ENCODE data around the gene OR12D1. TPM values are rescaled to one million over a fixed set of nuclear protein-coding genes. Genes with fewer than 3 reads are reported as not detected.
"Not testable (repeated sequence)": the region's sequence is repeated elsewhere in the genome, so short reads cannot be mapped to it uniquely, and the experiment has no call there.

The OR12D1 gene
- total RNA-seq: not detected
- long read RNA-seq: 0 reads

DNA sequence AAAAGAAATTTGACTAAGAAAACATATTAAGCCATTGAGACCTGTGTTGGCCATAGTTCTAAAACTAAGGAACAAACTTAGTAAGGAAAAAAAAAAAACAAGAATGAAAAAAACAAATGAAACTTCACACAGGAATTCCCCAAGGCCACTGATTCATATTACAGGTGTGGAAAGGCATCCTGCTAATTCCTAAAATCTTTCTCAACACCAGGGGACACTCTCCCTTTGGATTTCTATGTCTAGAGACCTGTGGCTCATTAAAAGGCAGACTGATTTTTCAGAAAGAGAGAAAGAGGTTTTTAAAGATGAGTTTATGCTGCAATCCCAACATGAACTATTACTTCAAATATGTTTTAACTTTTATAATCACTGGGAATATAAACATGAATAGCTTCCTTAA lies at the start of gene OR12D1:
Gene OR12D1 (plus strand): TSS at position 341 of the 400 bp plus-strand sequence.
- ATAC-seq (no peak), DNase-seq (no peak)

DNA sequence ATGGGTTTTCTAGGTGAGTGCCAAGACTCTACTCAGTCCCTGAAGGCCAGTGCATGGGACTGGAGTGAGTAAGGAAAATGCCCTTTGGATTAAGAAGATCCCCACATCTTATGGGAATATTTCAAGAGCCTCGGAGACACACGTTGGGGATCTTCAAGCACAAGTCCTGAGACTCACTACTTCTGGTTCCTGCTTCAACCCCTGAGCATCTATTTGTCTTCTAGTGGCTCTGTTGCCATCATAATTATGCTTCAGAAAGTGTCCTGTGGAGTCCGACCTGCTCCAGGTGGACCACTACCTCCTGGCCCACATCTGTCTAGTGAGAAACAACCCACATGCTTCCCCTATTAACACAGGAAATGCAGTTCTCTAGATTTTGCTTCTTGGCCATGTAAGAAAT lies 46.0 kb upstream of the OR12D1 start, which contains the start of gene OR5V1:
Gene OR5V1 (minus strand): TSS at position 101 of the 400 bp plus-strand sequence. CDS start 12,670 bp downstream, outside the sequence.
- no peak for ATAC-seq
- no peak for DNase-seq
- intact Hi-C loops (cut with DNase I, micrococcal nuclease): no loop called here

More for the DNA sequence above, at the start of gene OR12D1:
- intact Hi-C loops (cut with DNase I, micrococcal nuclease): no loop called here

DNA sequence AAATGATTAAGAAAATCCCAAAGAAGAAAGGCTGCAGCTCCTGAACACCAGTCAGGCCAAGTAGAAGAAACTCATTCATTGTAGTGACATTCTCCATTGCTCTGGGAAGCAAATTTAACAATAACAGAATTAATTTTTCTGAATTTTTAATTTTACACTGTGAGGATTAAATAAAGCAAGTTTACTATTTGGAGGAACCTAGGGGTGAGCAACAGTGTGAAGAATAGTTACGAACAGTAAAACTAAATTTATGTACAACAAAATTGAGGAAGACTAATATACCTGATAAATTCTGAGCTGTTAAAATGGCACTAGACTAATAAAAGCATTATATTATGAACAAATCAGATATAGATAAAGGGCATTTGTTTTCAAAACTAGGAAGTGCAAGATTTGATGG lies 39.5 kb upstream of the OR12D1 start, which contains the start of gene OR12D3:
Gene OR12D3 (minus strand): TSS at position 101 of the 400 bp plus-strand sequence. CDS start 4 bp downstream, at position 97.
- ATAC-seq (no peak), DNase-seq (no peak)
- intact Hi-C loops (cut with DNase I, micrococcal nuclease): no loop called here

DNA sequence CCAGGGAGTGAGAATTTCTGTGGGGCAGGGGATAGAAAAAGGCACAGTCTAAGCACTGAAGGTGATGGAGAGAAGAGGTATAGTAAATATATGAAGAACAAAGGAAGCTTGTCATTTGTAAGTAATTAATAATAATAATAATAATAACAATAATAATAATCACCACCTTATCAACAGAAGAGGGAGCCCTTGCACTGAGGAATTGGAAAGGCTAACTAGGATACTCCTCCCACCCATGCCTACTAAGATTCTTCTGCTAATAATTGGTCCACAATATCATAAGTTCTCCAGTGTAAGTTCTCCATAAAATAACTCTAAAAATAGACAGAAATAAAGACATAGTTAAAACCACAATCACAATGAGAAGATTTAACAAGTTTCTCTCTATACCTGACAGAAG lies 38.7 kb upstream of the OR12D1 start:
- DNase-seq: no peak
- ATAC-seq: no peak

DNA sequence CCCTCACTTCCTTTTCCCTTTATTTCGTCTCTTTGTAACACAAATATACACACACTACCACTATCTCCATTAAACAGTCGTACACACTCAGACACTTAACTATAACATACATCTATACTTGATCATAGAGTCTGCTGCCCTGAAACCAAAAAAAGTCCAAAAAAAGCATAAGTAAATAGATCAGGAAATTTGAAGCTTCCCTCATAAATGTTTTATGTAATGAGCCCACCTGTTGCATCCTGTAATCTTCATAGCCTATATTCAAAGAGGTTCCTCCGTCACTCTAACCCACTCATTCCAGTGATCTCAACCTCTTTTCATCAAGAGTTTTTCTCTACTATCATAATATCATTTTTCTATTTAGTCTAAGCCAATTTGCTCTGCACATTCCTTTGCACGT lies 26.2 kb upstream of the OR12D1 start:
- intact Hi-C loops (cut with DNase I, micrococcal nuclease): no loop called here
- no peak for DNase-seq
- ATAC-seq: no peak

More for the DNA sequence above, 38.7 kb upstream of the OR12D1 start:
- intact Hi-C loops (cut with DNase I, micrococcal nuclease): no loop called here

DNA sequence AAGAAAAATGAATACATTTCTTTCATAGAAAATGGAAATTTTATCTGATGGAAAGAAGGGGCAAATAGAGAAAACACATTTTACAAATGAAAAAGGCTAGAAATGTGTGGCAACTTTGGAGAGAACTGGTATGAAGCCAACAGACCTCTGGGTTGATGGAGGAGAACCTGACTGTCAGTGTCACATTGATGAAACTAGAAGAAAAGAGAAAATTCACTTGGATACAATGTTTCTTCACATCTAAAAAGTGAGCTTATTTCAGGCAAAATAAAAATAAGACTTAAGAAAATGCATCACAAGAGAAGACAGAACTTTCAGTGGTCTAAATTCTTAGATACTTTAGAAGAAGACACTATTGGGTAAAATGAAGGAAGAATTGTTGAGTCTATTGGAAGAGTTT lies 19.4 kb upstream of the OR12D1 start, which contains the start of gene OR12D2:
Gene OR12D2 (plus strand): TSS at position 301 of the 400 bp plus-strand sequence. CDS start 1,069 bp downstream, outside the sequence.
- no peak for ATAC-seq
- no peak for DNase-seq
- intact Hi-C loops (cut with DNase I, micrococcal nuclease): no loop called here

DNA sequence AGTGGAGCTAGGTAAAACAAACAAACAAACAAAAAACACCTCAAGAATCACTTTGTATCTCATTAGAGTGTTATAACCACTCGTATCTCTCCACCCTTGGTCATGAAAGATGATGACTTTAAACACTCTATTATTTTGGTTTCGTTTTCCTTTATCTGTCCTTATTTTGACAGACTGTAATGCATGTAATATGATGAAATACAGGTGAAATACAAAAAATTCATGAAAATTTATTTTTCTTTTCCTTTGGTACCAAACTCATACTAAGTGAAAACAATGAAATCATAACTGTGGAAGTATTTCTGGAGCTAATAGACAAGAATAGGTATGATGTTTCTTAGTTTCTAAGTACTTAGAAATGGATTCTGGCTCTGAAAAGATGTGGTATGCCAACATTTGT lies 15.2 kb upstream of the OR12D1 start:
- ATAC-seq (no peak), DNase-seq (no peak)
- intact Hi-C loops (cut with DNase I, micrococcal nuclease): no loop called here

DNA sequence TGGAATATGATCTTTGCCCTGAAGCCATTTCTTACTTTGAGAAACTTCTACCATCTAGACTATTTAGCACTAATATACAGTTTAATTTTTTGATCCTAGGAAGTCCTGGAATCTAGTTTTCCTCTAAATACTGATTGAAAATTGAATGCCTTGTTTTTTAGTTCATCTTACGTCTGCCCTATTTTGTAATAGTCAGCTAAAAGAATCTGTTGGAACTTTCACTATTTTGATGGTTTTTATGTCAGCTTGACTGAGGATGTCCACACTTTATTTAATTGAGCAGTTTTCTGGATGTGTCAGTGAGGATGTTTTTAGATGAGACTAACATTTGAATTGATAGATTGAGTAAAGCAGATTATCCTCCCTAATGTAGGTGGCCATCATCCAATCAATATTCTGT lies 10.9 kb upstream of the OR12D1 start:
- intact Hi-C loops (cut with DNase I, micrococcal nuclease): no loop called here
- DNase-seq (no peak), ATAC-seq (no peak)

DNA sequence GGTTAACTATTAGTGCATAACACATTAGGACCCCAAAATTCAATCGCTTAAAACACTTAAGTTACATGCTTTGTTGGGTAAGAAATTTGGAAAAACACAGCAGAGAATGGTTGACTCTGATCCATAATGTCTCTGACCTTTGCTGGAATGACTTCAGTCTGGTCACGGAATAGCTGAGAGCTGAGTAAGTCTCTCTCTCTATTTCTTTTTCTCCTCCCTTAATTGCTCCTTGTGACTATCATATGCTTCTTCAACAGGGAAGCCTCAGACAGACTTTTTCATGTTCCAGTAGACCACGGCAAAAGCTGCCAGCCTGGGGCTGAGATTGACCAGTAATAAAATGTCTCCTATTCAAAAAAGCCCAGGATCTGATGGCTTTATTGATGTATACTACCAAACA lies 4.8 kb downstream of the OR12D1 start:
- intact Hi-C loops (cut with DNase I, micrococcal nuclease): no loop called here
- DNase-seq (no peak), ATAC-seq (no peak)

DNA sequence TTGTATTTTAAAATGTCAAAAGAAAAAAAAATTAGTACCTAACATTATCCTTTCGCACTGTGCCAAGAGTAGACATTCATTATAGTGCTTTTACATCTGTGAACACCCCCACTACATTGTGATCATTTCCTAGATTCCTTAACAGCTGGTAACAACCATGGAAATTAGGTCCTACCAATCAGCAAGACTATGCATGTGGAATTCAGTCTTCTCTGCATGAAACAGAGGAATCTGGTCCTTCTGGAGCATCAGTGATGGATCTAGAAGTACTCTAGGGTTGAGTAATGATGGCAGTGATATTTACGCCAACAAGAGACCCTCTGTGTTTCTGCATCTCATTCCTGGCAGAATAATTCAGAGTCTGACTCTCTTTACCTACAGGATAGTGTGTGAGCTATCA lies 9.4 kb downstream of the OR12D1 start:
- DNase-seq (no peak), ATAC-seq (no peak)
- intact Hi-C loops (cut with DNase I, micrococcal nuclease): no loop called here

DNA sequence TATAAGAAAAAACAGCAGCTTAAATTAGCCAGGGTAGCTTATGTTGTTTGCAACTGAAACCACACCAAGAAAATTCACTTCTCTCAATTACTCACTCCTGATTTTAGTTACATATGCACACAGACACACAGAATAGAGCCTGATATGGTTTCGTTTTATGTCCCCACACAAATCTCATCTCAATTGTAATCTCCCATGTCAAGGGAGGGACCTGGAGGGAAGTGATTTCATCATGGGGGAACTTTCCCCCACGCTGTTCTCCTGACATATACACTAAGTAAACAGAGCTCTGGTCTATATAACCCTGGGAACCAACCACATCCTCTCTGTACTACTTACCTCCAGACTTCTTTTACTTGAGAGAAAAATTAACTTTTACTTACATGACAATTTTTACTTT lies 9.8 kb downstream of the OR12D1 start:
- DNase-seq (no peak), ATAC-seq (no peak)
- intact Hi-C loops (cut with DNase I, micrococcal nuclease): no loop called here

DNA sequence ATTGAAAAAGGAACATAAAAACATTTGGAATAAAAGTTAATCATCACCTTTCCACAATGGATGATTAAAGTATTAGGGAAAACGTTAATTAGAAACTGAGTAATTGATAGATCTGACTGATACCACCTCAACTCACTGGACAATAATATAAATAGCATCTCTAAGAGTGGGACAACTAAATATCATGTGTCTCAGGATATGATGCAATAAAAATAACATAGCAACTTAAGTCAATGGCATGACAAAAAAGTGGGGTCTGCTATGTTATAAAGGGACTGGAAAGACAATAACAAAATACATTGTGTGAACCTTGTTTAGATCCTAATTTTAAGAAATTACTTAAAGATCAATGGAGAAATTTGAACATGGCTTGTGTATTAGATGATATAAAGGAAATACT lies 10.3 kb downstream of the OR12D1 start:
- ATAC-seq (no peak), DNase-seq (no peak)
- intact Hi-C loops (cut with DNase I, micrococcal nuclease): no loop called here

DNA sequence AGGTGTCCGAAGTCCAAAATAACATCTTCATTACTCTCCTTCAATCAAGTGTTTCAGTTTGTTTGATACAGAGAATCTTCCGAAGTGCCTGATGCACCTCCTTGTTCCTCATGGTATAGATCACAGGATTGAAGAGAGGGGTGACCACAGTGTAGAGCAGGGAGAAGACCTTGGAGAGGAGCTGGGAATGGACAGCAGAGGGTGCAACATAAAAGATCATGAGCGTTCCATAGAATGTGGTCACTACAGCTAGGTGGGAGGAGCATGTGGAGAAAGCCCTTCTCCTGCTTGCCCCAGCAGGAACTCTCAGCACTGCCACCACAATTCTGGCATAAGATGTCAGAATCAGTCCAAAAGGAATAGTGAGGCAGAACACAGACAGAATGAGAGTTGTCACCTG lies 11.9 kb downstream of the OR12D1 start:
- no peak for ATAC-seq

DNA sequence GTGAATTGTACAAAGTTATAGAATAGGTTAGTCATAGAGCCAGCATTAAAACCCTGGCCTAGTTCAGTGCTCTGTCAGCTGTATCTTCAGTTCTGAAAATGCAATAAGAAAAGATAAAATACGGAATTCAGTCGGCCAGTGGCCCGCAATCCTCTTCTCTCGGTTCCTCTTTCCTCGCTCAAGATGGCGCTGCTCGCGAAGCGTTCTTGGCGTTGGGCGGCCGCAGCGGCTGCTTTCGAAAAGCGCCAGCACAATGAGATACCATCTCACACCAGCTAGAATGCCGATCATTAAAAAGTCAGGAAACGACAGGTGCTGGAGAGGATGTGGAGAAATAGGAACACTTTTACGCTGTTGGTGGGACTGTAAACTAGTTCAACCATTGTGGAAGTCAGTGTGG lies 22.0 kb downstream of the OR12D1 start:
- not testable (repeated sequence) for ATAC-seq

More for the DNA sequence above, 11.9 kb downstream of the OR12D1 start:
- no peak for DNase-seq
- intact Hi-C loops (cut with DNase I, micrococcal nuclease): no loop called here

DNA sequence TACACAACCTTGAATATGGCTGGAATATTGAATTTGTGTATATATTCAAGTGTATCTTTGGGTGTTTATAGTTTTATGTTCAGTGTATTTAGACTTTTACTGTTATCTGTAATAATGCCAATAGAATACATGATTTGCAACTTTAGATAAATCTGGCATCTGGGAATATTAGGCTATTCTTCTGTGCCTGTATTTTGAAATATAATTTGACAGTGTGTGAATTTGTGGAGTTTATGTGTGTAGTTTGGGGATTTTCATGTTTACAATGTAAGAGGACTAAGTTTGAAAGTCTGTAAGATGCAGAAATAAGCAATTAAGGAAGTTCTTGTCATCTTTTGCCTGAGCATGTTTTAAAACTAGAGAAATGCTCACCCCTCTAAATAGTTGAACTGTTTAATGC lies 24.3 kb downstream of the OR12D1 start, which contains the start of gene OR10C1:
Gene OR10C1 (plus strand): TSS at position 301 of the 400 bp plus-strand sequence. CDS start 710 bp downstream, outside the sequence.
- intact Hi-C loops (cut with DNase I, micrococcal nuclease): no loop called here
- DNase-seq: no peak
- no peak for ATAC-seq

More for the DNA sequence above, 22.0 kb downstream of the OR12D1 start:
- DNase-seq; intact Hi-C loops (cut with DNase I, micrococcal nuclease): not testable (repeated sequence)

DNA sequence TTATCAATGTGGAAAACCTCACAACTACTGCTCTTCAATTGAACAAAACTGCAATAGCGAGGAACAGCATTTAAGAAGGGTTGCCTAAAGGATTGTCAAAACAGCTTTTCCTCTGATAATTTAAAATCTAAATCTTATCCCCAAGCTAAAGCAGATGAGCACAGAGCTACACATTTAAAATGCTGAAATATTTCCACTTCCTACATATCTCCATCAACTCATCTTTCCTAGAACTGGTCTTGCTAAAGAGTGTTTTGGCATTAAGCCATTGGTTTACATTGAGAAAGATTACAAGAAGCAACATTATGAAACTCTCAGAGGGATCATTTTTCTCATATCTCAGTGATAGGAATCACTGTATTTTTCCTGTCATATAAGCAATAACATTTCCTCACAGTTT lies 28.0 kb downstream of the OR12D1 start:
- no peak for ATAC-seq

DNA sequence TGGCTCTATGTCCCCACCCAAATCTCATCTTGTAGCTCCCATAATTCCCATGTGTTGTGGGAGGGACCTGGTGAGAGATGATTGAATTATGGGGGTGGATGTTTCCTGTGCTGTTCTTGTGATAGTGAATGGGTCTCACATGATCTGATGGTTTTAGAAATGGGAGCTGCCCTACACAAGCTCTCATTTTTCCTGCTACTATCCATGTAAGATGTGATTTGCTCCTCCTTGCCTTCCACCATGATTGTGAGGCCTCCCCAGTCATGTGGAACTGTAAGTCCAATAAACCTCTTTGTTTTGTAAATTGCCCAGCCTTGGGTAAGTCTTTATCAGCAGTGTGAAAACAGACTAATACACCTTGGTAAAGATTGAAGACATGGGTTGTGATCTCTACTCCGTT lies 29.3 kb downstream of the OR12D1 start:
- ATAC-seq; intact Hi-C loops (cut with DNase I, micrococcal nuclease); DNase-seq: not testable (repeated sequence)

More for the DNA sequence above, 28.0 kb downstream of the OR12D1 start:
- intact Hi-C loops (cut with DNase I, micrococcal nuclease): no loop called here
- no peak for DNase-seq

DNA sequence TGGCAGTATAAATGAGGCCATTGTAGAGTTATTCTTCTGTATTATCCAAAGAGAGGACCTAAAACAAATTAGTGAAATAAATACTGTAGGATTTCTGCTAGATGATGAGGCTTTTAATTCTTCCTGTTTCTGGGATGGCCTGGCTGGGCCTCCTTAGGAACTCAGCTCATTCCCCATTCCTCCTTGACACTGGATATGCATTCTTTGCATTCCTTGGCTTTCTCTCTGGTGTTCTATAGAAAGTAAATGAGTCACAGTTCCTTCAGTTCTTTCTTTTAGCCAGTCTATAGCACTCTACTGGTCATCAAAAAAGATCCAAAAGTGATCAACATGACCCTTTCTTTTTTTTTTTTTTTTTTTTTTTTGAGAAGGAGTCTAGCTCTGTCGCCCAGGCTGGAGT lies 32.9 kb downstream of the OR12D1 start:
- ATAC-seq: no peak
- intact Hi-C loops (cut with DNase I, micrococcal nuclease): no loop called here

DNA sequence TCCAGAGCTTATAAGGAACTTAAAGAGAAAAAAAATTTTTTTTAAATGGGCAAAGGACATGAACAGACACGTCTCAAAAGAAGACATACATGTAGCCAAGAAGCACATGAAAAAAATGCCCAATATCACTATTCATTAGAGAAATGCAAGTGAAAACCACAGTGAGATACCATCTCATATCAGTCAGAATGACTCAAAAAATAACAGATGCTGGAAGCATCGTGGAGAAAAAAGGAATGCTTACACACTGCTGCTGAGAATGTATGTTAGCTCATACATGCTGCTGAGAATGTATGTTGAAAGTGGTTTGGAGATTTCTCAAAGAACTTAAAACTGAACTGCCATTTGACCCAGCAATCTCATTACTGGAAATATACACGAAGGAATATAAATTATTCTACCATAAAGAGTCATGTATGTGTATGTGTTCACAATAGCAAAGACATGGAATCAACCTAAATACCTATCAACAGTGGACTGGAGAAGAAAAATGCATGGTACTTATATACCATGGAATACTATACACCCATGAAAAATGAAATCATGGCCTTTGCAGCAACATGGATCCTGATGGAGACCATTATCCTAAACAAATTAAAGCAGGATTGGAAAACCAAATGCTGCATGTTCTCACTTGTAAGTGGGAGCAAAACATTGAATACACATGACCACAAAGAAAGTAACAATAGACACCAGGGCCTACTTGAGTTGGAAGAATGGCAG lies 36.9 kb downstream of the OR12D1 start:
- ATAC-seq (no peak), DNase-seq (no peak)
- intact Hi-C loops (cut with DNase I, micrococcal nuclease): no loop called here

More for the DNA sequence above, 32.9 kb downstream of the OR12D1 start:
- DNase-seq: no peak

DNA sequence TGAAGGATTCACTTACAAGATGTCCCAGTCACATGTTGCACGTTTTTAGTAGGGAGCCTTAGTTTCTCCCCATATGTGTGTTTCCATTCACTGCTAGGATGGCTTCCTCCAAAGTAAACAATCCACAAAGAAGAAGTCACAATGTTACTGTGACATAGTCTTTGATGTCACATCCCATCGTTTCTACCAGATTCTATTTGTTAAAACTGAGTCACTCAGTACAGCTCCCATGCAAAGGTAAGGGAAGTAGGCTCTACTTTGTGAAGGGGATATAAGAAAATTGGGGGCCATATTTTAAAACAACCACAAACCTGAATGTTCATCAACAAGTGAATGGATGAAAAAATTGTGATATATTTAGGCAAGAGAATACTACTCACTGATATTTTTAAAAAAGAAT lies 42.2 kb downstream of the OR12D1 start, which contains the start of the genes OR11A1 and OR2H1:
Gene OR11A1 (minus strand): TSS at position 101 of the 400 bp plus-strand sequence. CDS start 29,430 bp downstream, outside the sequence.
Gene OR2H1 (plus strand): TSS at position 185 of the 400 bp plus-strand sequence. CDS start 4,615 bp downstream, outside the sequence.
- no peak for ATAC-seq
- no peak for DNase-seq
- intact Hi-C loops (cut with DNase I, micrococcal nuclease): no loop called here
